HCT116 (cell line): Measurements from ENCODE around the gene WWTR1.

Source experiments
- EZH2 ChIP-seq: fragments of 200-600 bp; sonication (generic); IDR thresholded peaks from 2 replicates; pipeline ENCODE4 v1.6.1; 2017; ENCODE audit warnings: antibody characterized with exemption, mixed run types
- JUND ChIP-seq: IDR thresholded peaks from 2 replicates; pipeline ENCODE4 v1.6.1; 2012
- POLR2A ChIP-seq: IDR thresholded peaks from 2 replicates; pipeline ENCODE4 v1.7.0; 2011; ENCODE audit warnings: borderline replicate concordance; ENCODE audit not compliant: insufficient read depth, insufficient read length; ENCODE audit errors: extremely low read depth
- SP1 ChIP-seq: IDR thresholded peaks from 2 replicates; pipeline ENCODE4 v1.6.1; 2012; ENCODE audit warnings: low read depth
- TCF7L2 ChIP-seq: IDR thresholded peaks from 2 replicates; pipeline ENCODE4 v1.7.0; 2011; ENCODE audit warnings: borderline replicate concordance, inconsistent platforms; ENCODE audit not compliant: insufficient read depth, insufficient read length; ENCODE audit errors: extremely low read depth
- TF ChIP-seq, protein P1 (sequence below), 3 experiments: fragments of 200-600 bp in 1 of 3; sonication (generic) in 1 of 3; IDR thresholded peaks in 2 of 3; conservative IDR thresholded peaks in 1 of 3; 2 replicates each; pipeline ENCODE4 v1.5.1; 2012 to 2017; ENCODE audit warnings: low read depth in 2 of 3, low read length in 2 of 3, antibody characterized with exemption in 1 of 3, borderline replicate concordance in 1 of 3, control low read depth in 1 of 3, mild to moderate bottlenecking in 1 of 3, mixed read lengths in 1 of 3, mixed run types in 1 of 3, moderate library complexity in 1 of 3; ENCODE audit not compliant: insufficient read depth in 1 of 3
- TF ChIP-seq, protein P2 (sequence below): IDR thresholded peaks from 2 replicates; pipeline ENCODE4 v1.6.1; 2012
- TF ChIP-seq, protein P3 (sequence below): IDR thresholded peaks from 2 replicates; pipeline ENCODE4 v1.6.1; 2012; ENCODE audit warnings: low read depth

DNA sequence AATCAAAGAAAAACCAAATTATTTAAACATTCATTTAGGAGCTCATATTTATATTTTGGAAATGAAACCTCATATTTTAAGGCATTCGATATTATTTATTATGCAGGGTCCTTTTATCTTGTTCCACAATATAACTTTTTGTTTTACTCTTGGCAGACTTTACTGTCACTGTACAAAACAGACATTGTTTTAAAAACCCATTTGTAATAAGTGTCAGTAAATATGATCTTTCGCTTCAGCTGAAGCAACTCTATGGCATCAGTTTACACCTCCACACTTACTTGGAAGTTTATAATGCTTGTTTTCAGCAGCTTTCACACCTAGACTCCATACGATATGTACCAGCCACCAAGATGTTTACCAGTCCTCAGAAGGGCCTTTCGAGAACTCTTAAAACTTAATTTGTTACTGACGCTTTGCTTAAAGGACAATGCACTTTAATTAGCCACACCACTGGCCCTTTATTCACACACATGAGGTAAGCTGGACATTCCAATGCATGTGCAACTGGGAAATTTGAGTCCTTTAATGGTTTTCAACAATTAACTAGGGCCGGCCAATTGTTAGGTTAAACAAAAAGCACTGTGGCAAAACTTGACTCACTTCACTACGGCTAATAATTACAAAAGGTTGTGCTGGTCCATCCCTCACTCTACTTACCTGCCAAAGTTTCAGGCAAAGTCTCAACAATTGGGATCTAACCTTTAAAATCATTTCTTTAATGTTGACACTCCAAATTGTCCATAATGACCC lies 16.7 kb downstream of the WWTR1 start:
- TF ChIP-seq, protein P1, sequence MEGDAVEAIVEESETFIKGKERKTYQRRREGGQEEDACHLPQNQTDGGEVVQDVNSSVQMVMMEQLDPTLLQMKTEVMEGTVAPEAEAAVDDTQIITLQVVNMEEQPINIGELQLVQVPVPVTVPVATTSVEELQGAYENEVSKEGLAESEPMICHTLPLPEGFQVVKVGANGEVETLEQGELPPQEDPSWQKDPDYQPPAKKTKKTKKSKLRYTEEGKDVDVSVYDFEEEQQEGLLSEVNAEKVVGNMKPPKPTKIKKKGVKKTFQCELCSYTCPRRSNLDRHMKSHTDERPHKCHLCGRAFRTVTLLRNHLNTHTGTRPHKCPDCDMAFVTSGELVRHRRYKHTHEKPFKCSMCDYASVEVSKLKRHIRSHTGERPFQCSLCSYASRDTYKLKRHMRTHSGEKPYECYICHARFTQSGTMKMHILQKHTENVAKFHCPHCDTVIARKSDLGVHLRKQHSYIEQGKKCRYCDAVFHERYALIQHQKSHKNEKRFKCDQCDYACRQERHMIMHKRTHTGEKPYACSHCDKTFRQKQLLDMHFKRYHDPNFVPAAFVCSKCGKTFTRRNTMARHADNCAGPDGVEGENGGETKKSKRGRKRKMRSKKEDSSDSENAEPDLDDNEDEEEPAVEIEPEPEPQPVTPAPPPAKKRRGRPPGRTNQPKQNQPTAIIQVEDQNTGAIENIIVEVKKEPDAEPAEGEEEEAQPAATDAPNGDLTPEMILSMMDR (IDR thresholded peaks at IDR 0.05 in 2 of 3, conservative IDR thresholded peaks at IDR 0.05 in 1 of 3; ENCODE audit: borderline replicate concordance in 1 of 3, insufficient read depth in 1 of 3, low read depth in 2 of 3, low read length in 2 of 3) = no peak
- no peak for TF ChIP-seq POLR2A
- no peak for TF ChIP-seq TCF7L2
- no peak for TF ChIP-seq EZH2
- TF ChIP-seq, protein P2, sequence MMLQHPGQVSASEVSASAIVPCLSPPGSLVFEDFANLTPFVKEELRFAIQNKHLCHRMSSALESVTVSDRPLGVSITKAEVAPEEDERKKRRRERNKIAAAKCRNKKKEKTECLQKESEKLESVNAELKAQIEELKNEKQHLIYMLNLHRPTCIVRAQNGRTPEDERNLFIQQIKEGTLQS = no peak
- TF ChIP-seq, protein P3, sequence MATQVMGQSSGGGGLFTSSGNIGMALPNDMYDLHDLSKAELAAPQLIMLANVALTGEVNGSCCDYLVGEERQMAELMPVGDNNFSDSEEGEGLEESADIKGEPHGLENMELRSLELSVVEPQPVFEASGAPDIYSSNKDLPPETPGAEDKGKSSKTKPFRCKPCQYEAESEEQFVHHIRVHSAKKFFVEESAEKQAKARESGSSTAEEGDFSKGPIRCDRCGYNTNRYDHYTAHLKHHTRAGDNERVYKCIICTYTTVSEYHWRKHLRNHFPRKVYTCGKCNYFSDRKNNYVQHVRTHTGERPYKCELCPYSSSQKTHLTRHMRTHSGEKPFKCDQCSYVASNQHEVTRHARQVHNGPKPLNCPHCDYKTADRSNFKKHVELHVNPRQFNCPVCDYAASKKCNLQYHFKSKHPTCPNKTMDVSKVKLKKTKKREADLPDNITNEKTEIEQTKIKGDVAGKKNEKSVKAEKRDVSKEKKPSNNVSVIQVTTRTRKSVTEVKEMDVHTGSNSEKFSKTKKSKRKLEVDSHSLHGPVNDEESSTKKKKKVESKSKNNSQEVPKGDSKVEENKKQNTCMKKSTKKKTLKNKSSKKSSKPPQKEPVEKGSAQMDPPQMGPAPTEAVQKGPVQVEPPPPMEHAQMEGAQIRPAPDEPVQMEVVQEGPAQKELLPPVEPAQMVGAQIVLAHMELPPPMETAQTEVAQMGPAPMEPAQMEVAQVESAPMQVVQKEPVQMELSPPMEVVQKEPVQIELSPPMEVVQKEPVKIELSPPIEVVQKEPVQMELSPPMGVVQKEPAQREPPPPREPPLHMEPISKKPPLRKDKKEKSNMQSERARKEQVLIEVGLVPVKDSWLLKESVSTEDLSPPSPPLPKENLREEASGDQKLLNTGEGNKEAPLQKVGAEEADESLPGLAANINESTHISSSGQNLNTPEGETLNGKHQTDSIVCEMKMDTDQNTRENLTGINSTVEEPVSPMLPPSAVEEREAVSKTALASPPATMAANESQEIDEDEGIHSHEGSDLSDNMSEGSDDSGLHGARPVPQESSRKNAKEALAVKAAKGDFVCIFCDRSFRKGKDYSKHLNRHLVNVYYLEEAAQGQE = no peak
- no peak for TF ChIP-seq JUND
- no peak for TF ChIP-seq SP1
